ENCODE measurements around the gene LGR6.

LGR6 gene

DNA sequence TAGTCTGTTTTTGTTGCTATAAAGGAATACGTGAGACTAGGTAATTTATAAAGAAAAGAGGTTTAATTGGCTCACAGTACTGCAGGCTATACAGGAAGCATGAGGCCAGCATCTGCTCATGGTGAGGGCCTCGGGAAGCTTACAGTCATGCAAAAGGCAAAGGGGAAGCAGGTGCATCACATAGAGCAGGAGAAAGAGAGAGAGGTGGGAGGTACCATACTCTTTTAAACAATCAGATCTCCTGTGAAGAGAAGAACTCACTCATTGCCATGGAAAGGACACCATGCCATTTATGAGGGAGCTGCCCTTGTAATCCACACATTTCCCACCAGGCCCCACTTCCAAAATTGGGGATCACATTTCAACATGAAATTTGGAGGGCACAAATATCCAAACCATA lies 167.6 kb downstream of the LGR6 start:
- Histone ChIP-seq H3K9ac (ENCODE audit: low read length) (no peak overlapping the region), H3K4me1 (ENCODE audit: low read length) (no peaks in the 10 kb centered on the region), H3K27ac (ENCODE audit: low read length) (no peak overlapping the region), H3K27me3 (ENCODE audit: low read depth, low read length) (no peaks in the 10 kb centered on the region), H4K20me1 (ENCODE audit: insufficient read depth, low read length) (no peaks in the 10 kb centered on the region), H2AFZ (ENCODE audit: low read depth, low read length) (no peak overlapping the region), H3K36me3 (replicated peaks; ENCODE audit: low read depth, low read length) (no peaks in the 10 kb centered on the region), H3K79me2 (ENCODE audit: low read length) (no peaks in the 10 kb centered on the region), H3K9me3 (ENCODE audit: insufficient read depth, low read length) (no peaks in the 10 kb centered on the region), H3K4me2 (ENCODE audit: low read length) (no peak overlapping the region), H3K4me3 (ENCODE audit: low read length) (no peak overlapping the region)
- no peak for TF ChIP-seq CTCF (IDR thresholded peaks at IDR 0.05; ENCODE audit: low read depth, low read length)
- TF ChIP-seq EZH2phosphoT487 (IDR thresholded peaks at IDR 0.05; ENCODE audit: low read depth), result no peak

- Histone ChIP-seq H3K9ac (ENCODE audit: low read length) (no peak overlapping the region), H3K4me3 (ENCODE audit: low read length) (no peak overlapping the region), H3K27me3 (ENCODE audit: low read depth, low read length) (no peaks in the 10 kb centered on the region), H3K36me3 (replicated peaks; ENCODE audit: low read depth, low read length) (no peaks in the 10 kb centered on the region), H4K20me1 (ENCODE audit: insufficient read depth, low read length) (no peaks in the 10 kb centered on the region), H3K79me2 (ENCODE audit: low read length) (no peaks in the 10 kb centered on the region), H3K9me3 (ENCODE audit: insufficient read depth, low read length) (no peaks in the 10 kb centered on the region), H3K4me2 (ENCODE audit: low read length) (no peak overlapping the region), H3K4me1 (ENCODE audit: low read length) (no peaks in the 10 kb centered on the region), H3K27ac (ENCODE audit: low read length) (no peak overlapping the region), H2AFZ (ENCODE audit: low read depth, low read length) (no peak overlapping the region)
- TF ChIP-seq EZH2phosphoT487 (IDR thresholded peaks at IDR 0.05; ENCODE audit: low read depth) (no peak), CTCF (IDR thresholded peaks at IDR 0.05; ENCODE audit: low read depth, low read length) (no peak)
These were observed 168.1 kb downstream of the LGR6 start for GRCh38 chr1:202361701-202362100.

DNA sequence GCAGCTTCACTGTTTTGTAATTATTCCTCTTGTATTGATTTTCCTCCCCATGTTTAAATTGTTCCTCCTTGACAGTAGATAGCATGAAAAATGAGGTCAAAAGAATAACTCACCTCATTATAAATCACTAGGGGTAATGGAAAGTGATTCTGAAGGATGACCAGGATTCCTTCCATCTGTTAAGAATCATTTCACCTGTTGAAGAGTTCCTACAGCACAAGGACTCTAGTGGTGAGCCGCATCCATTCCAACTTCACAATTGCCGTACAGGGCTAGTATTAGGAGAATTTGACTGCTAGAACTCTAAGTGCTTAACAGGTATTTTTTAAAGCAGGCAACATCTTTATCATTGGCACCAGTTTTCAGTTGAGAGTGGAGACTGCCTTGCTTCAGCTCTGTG lies 168.6 kb downstream of the LGR6 start:
- Histone ChIP-seq H3K4me2 (ENCODE audit: low read length) (no peak overlapping the region), H2AFZ (ENCODE audit: low read depth, low read length) (no peak overlapping the region), H3K4me3 (ENCODE audit: low read length) (no peak overlapping the region), H3K27me3 (ENCODE audit: low read depth, low read length) (no peaks in the 10 kb centered on the region), H3K36me3 (replicated peaks; ENCODE audit: low read depth, low read length) (no peaks in the 10 kb centered on the region), H4K20me1 (ENCODE audit: insufficient read depth, low read length) (0 out of 2 replicates have a peak, but pooled peaks cover under 1% of the 10 kb centered on the region), H3K9ac (ENCODE audit: low read length) (no peak overlapping the region), H3K9me3 (ENCODE audit: insufficient read depth, low read length) (no peaks in the 10 kb centered on the region), H3K4me1 (ENCODE audit: low read length) (no peaks in the 10 kb centered on the region), H3K27ac (ENCODE audit: low read length) (no peak overlapping the region), H3K79me2 (ENCODE audit: low read length) (no peaks in the 10 kb centered on the region)
- TF ChIP-seq CTCF (IDR thresholded peaks at IDR 0.05; ENCODE audit: low read depth, low read length) (no peak), EZH2phosphoT487 (IDR thresholded peaks at IDR 0.05; ENCODE audit: low read depth) (no peak)

DNA sequence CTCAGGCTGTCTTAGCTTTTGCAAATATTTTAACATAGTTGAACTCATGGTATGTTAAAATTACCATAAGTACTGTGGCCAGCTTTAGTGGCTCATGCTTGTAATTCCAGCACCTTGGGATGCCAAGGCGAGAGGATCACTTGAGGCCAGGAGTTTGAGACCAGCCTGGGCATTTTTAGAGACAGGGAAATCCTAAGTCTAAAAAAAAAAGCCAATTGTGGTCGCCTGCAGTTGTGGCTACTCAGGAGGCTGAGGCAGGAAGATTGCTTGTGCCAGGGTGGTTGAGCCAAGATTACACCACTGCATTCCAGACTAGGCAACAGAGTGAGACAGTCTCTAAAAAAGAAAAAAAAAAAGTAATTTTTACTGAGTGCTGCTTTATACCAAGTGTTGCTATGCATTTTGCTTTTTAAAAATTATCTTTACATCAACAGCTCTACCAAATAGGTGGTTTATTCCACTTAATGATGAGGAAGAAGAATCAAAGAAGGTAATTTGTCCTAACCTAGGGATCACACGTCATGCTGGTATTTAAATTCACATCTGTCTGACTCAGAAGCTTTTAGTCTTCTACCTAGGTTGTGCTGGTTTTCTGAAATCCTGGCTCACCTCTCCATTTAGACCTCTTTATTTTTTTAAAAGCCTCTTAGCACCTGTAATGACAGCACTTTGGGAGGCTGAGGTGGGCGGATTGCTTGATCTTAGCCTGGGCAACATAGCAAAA lies 171.7 kb downstream of the LGR6 start:
- Histone ChIP-seq H2AFZ (ENCODE audit: low read depth, low read length) (no peak overlapping the region), H3K9me3 (ENCODE audit: insufficient read depth, low read length) (no peaks in the 10 kb centered on the region), H3K79me2 (ENCODE audit: low read length) (no peaks in the 10 kb centered on the region), H3K36me3 (replicated peaks; ENCODE audit: low read depth, low read length) (no peaks in the 10 kb centered on the region), H3K9ac (ENCODE audit: low read length) (no peak overlapping the region), H3K4me3 (ENCODE audit: low read length) (no peak overlapping the region), H3K4me1 (ENCODE audit: low read length) (no peaks in the 10 kb centered on the region), H3K27me3 (ENCODE audit: low read depth, low read length) (no peaks in the 10 kb centered on the region), H4K20me1 (ENCODE audit: insufficient read depth, low read length) (0 out of 2 replicates have a peak, but pooled peaks cover 6% of the 10 kb centered on the region), H3K27ac (ENCODE audit: low read length) (no peak overlapping the region), H3K4me2 (ENCODE audit: low read length) (no peak overlapping the region)
- TF ChIP-seq CTCF (IDR thresholded peaks at IDR 0.05; ENCODE audit: low read depth, low read length), result no peak
- TF ChIP-seq EZH2phosphoT487 (IDR thresholded peaks at IDR 0.05; ENCODE audit: low read depth), result no peak
